NT2/D1 (cell line): Measurements from ENCODE around the gene HCN1.

ENCODE experiments used
- SUZ12 ChIP-seq: IDR thresholded peaks from 2 replicates; pipeline ENCODE4 v1.6.1; 2011; ENCODE audit not compliant: insufficient read length, insufficient read depth; ENCODE audit errors: extremely low read depth
- ZNF274 ChIP-seq: IDR thresholded peaks from 2 replicates; pipeline ENCODE4 v1.6.1; 2011; ENCODE audit warnings: mild to moderate bottlenecking, low read depth, low read length

DNA sequence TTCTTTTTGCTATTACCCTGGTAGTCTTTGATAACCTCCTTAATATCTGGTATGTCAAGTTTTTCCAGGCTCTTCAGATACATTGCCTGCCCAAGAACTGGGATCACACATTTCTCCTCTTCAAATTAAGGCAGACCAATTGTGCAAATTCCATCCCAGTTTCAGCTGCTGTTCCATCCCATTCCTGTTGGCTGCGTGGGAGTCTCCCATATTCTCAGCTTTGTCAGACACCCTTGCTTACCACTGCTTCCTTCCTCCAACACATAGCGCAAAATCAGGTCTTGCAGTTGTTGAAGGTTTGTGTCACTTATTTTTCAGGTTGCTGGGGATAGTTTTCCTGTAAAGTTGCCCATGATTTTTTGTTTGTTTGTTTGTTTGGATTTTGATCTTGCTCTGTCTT, 15.2 kb downstream of the HCN1 start:
- TF ChIP-seq SUZ12 (no peak), ZNF274 (no peak)
